Lower leg skin (tissue), 4 donors: ENCODE data around the gene C12orf75. TPM values are rescaled to one million over a fixed set of nuclear protein-coding genes. Genes with fewer than 3 reads are reported as not detected.

Experiments used
- DNase-seq, 2 donors: peaks; one replicate each; pipeline ENCODE4 v3.0.0-alpha.2; 2019; ENCODE audit warnings: low spot score in 2 of 2
- H3K4me3 ChIP-seq: fragments of 200-600 bp; sonication (generic); 2 replicates; pipeline ENCODE4 v1.5.1; 2017; ENCODE audit warnings: mild to moderate bottlenecking, low read depth; ENCODE audit not compliant: poor library complexity, severe bottlenecking
- POLR2A ChIP-seq, 2 donors: fragments of 450-650 bp; IDR thresholded peaks; one replicate each; pipeline ENCODE4 v1.6.1; 2016 to 2017; ENCODE audit warnings: antibody characterized with exemption in 2 of 2, mild to moderate bottlenecking in 1 of 2, moderate library complexity in 1 of 2
- WGBS, 2 donors: methylation state at CpG; one replicate each; pipeline ENCODE4 v1.1.5; 2018; 5-methylcytosine and 5-hydroxymethylcytosine counted together
- intact Hi-C: fragments of 100-400 bp; cut with DNase I; formaldehyde crosslinking; loops from one replicate; pipeline ENCODE4 v1.15.0; 2023; ENCODE audit warnings: low total_unique reads
- total RNA-seq, 4 donors: library from RNA; depleted of rRNA; stranded (reverse); fragments of >200 nt; gene quantifications; one replicate each; pipeline ENCODE4 v1.1.0, GENCODE V29; 2016
- TF ChIP-seq, protein P1 (sequence below), 3 donors: fragments of 450-650 bp; IDR thresholded peaks; one replicate each; pipeline ENCODE4 v1.5.1; 2016; ENCODE audit warnings: antibody characterized with exemption in 3 of 3, mild to moderate bottlenecking in 3 of 3, moderate library complexity in 2 of 3

The C12orf75 gene
- total RNA-seq, 4 donors from 2014 or later, result 13.2 to 24.3 (median 15.4) TPM

DNA sequence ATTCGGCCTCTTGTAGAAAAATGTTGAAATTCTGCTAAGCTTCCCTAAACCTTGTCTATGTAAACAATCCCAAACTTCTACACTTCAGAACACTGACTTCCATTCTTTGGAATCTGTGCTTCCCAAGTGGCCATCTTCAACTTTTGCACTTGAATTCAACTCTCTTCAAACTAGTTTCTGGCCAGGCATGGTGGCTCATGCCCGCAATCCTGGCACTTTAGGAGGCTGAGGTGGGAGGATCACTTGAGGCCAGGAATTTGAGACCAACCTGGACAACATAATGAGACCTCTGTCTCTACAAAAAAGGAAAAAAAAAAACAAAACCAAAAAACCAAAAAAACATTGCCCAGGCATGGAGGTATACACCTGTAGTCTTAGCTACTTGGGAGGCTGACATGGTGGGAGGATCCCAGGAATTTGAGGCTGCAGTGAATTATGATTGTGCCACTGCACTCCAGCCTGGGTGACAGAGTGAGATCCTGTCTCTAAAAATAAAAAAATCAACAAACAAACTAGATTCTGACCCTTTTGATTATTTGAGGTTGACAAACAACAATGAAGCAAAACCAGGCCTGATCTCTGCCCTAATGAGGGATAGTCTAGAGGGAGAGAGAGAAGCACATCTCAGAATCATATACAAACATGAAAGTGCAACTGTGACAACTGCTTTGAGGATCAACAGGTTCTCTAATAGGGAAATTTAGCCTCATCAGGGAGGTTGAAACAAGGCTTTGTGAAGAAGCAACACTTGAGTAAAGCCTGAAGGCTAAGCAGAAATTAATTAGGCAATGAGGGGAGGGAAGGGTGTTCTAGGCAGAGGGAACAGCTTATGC, 11.6 kb upstream of the C12orf75 start:
- no peak for TF ChIP-seq POLR2A (IDR thresholded peaks at IDR 0.05)
- TF ChIP-seq, protein P1, sequence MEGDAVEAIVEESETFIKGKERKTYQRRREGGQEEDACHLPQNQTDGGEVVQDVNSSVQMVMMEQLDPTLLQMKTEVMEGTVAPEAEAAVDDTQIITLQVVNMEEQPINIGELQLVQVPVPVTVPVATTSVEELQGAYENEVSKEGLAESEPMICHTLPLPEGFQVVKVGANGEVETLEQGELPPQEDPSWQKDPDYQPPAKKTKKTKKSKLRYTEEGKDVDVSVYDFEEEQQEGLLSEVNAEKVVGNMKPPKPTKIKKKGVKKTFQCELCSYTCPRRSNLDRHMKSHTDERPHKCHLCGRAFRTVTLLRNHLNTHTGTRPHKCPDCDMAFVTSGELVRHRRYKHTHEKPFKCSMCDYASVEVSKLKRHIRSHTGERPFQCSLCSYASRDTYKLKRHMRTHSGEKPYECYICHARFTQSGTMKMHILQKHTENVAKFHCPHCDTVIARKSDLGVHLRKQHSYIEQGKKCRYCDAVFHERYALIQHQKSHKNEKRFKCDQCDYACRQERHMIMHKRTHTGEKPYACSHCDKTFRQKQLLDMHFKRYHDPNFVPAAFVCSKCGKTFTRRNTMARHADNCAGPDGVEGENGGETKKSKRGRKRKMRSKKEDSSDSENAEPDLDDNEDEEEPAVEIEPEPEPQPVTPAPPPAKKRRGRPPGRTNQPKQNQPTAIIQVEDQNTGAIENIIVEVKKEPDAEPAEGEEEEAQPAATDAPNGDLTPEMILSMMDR (IDR thresholded peaks at IDR 0.05), result no peak
- WGBS, 2 donors, result 76 to 93% methylated on average over 2 of the region's 2 CpGs
- no peak overlapping the region for H3K4me3 ChIP-seq
- DNase-seq, result no peak
- intact Hi-C loops, result no loop called here

DNA sequence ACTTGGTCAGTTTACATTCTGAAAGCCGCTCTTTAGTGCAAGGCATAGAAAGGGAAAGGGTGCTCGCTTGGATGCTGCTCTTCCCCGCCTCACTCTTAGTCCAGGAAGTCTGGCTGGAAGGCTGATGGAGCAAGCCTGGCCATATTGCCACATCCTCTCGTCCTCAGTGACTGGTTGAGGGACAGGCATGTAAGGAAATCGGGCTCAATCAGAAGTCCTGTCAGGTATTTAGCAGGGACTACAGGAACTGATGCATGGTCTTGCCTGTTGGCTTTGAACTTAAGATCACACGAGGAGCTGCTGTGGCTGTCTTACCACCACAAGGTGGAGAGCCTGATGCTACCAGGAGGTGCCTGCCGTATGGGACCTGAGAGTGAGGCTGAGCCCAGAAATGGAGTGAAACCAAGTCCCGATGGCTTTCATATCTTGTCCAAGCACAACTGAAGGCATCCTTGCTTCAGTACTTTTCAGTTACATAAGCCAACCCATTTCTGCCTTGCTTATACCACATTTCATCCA, 10.7 kb upstream of the C12orf75 start:
- no peak for DNase-seq
- WGBS, 2 donors, result 86 to 93% methylated on average over 8 of the region's 8 CpGs
- intact Hi-C loops, result no loop called here
- no peak overlapping the region for H3K4me3 ChIP-seq
- TF ChIP-seq, protein P1 (IDR thresholded peaks at IDR 0.05), result no peak
- no peak for TF ChIP-seq POLR2A (IDR thresholded peaks at IDR 0.05)

DNA sequence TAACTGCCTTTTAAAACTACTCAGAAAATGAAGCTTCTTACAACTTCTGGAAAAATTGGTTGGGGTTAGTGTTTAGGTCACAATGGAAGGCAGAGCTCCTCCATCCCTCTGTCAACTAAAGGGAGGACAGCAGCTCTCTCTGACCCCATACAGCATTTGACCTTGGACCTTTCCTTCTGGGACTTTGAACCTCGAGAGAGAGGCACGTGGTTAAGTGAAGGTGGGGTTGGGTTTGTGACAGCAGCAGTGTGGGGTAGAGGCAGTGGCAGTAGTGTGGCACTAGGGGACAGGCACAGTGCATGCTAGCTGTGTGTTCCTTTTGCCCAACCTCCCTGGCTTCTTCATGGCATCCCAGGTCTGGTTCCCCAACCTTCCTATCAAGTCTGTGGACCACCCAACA, 9.4 kb upstream of the C12orf75 start:
- DNase-seq, result no peak
- TF ChIP-seq, protein P1 (IDR thresholded peaks at IDR 0.05), result no peak
- no peak for TF ChIP-seq POLR2A (IDR thresholded peaks at IDR 0.05)
- intact Hi-C loops, result no loop called here
- H3K4me3 ChIP-seq, result no peak overlapping the region
- 54 to 76% methylated on average over 2 of the region's 2 CpGs for WGBS, 2 donors

DNA sequence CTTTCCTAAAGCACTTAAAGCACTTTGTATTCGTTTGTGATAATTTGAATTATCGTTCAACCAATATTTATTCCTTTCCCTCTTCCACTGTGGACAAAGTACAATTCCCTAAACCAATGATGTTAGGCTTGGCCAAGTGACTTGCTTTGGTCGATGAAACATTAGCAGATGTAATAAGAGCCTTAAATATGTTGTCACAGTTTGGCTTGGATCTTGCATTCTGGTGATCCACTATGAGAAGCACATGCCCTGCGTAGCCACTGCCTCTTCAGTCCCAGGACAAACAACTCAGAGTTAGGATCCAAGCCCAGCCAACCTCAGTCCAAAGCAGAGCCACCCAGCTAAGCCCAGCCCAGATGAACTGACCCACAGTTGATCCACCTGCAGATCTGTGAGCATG, 8.4 kb upstream of the C12orf75 start:
- WGBS, 2 donors, result 59 to 66% methylated on average over 4 of the region's 4 CpGs
- peak in 1 of 2 donors; percentile 39 for DNase-seq
- TF ChIP-seq, protein P1 (IDR thresholded peaks at IDR 0.05), result no peak
- TF ChIP-seq POLR2A (IDR thresholded peaks at IDR 0.05), result no peak
- H3K4me3 ChIP-seq, result no peak overlapping the region
- intact Hi-C loops, result no loop called here

DNA sequence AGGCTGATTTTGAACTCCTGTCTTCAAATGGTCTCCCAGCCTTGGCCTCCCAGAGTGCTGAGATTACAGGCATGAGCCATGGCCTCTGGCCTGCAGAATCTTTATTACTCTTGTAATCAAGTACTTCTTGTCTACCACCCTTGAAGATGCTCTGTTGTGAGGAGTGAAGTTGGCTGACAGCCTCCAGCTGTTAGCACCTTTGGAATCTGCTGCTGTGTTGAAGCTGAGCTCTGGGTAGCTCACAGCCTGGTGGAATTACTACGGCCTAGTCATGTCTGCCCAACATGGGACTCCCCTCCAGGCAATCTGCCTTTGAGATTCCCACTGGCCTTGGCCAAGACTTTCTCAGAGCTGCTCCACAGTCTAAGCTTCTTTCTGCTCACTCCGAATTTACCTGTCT, 5.8 kb upstream of the C12orf75 start:
- TF ChIP-seq, protein P1 (IDR thresholded peaks at IDR 0.05), result no peak
- no peak for TF ChIP-seq POLR2A (IDR thresholded peaks at IDR 0.05)
- DNase-seq, result no peak
- H3K4me3 ChIP-seq, result no peak overlapping the region
- intact Hi-C loops, result no loop called here
- 87 to 89% methylated on average over 2 of the region's 2 CpGs for WGBS, 2 donors
